Naive thymus-derived CD4-positive, alpha-beta T cell (primary cell): Measurements from ENCODE around the gene RPS25. TPM values are rescaled to one million over a fixed set of nuclear protein-coding genes. Genes with fewer than 3 reads are reported as not detected.

ENCODE experiments used
- microRNA-seq: library from miRNA; unstranded; fragments of <30 nt; microRNA quantifications from one replicate; pipeline ENCODE4 v1.2.0, GENCODE V29; 2022; ENCODE audit warnings: borderline microRNAs expressed
- polyA plus RNA-seq, 2 donors: library from polyadenylated mRNA; unstranded; fragments of 300-500 nt; fragmentation: Illumina TruSeq; gene quantifications; one replicate each; pipeline ENCODE4 v1.2.3, GENCODE V29; 2021
- total RNA-seq, 6 experiments: library from RNA in 5 of 6; stranded (reverse) in 5 of 6; gene quantifications; 1 replicate in 5 of 6; 2 replicates in 1 of 6; pipeline ENCODE4 v1.2.3 and lab custom pipeline; 2021 to 2026

The RPS25 gene
- total and polyA plus RNA-seq, 7 experiments from 2014 or later: 1,535 to 6,094 (median 2,866) TPM

Small RNA genes within 50 kb of the gene (microRNA-seq; reads per million reads assigned to microRNA genes)
- not detected for gene MIR3656

Other genes starting within 250 kb of the RPS25 start
- gene DDX6, start 227.2 kb downstream of the RPS25 start, total RNA-seq: 100 to 1,000 TPM; 154 to 346 (median 272) TPM
- 100 to 1,000 TPM; 118 to 142 TPM for gene DDX6, start 227.2 kb downstream of the RPS25 start, polyA plus RNA-seq
- 1 to 10 TPM in 4 of 5 experiments, under 1 TPM in 1; 0.41 to 2.9 (median 2.1) TPM for gene CXCR5, start 134.5 kb downstream of the RPS25 start, total RNA-seq
- gene CXCR5, start 134.5 kb downstream of the RPS25 start, polyA plus RNA-seq: 1 to 10 TPM in 1 of 2 donors, under 1 TPM in 1; 0.60 to 1.1 TPM
- gene BCL9L, start 92.4 kb downstream of the RPS25 start, total RNA-seq: 100 to 1,000 TPM in 4 of 5 experiments, 10 to 100 TPM in 1; 67.8 to 269 (median 266) TPM
- 1 to 10 TPM; 6.7 to 7.2 TPM for gene BCL9L, start 92.4 kb downstream of the RPS25 start, polyA plus RNA-seq
- under 1 TPM in 1 of 5 experiments, not detected in 4; 0.24 TPM for gene UPK2, start 62.0 kb downstream of the RPS25 start, total RNA-seq
- gene UPK2, start 62.0 kb downstream of the RPS25 start, polyA plus RNA-seq: under 1 TPM in 1 of 2 donors, not detected in 1; 0.51 TPM
- gene FOXR1, start 46.6 kb downstream of the RPS25 start, total RNA-seq: not detected
- not detected for gene FOXR1, start 46.6 kb downstream of the RPS25 start, polyA plus RNA-seq
- 100 to 1,000 TPM in 4 of 5 experiments, 10 to 100 TPM in 1; 53.5 to 136 (median 109) TPM for gene CENATAC, start 20.2 kb downstream of the RPS25 start, total RNA-seq
- gene CENATAC, start 20.2 kb downstream of the RPS25 start, polyA plus RNA-seq: 10 to 100 TPM in 1 of 2 donors, 1 to 10 TPM in 1; 8.4 to 13.5 TPM
- gene TRAPPC4, start 423 bp upstream of the RPS25 start, total RNA-seq: 10 to 100 TPM; 70.7 to 80.3 (median 77.8) TPM
- 100 to 1,000 TPM in 1 of 2 donors, 10 to 100 TPM in 1; 82.1 to 123 TPM for gene TRAPPC4, start 423 bp upstream of the RPS25 start, polyA plus RNA-seq
- 10 to 100 TPM in 3 of 5 experiments, 1 to 10 TPM in 2; 7.1 to 20.8 (median 14.6) TPM for gene SLC37A4, start 12.5 kb upstream of the RPS25 start, total RNA-seq
- 10 to 100 TPM; 10.6 to 13.1 TPM for gene SLC37A4, start 12.5 kb upstream of the RPS25 start, polyA plus RNA-seq
- gene HYOU1, start 38.9 kb upstream of the RPS25 start, total RNA-seq: 100 to 1,000 TPM in 3 of 5 experiments, 10 to 100 TPM in 2; 77.8 to 198 (median 110) TPM
- gene HYOU1, start 38.9 kb upstream of the RPS25 start, polyA plus RNA-seq: 10 to 100 TPM; 11.3 to 18.3 TPM
- 10 to 100 TPM; 39.0 to 73.9 (median 57.1) TPM for gene VPS11, start 49.5 kb upstream of the RPS25 start, total RNA-seq
- gene VPS11, start 49.5 kb upstream of the RPS25 start, polyA plus RNA-seq: 10 to 100 TPM; 40.3 to 72.1 TPM
- gene HMBS, start 66.5 kb upstream of the RPS25 start, total RNA-seq: 10 to 100 TPM in 1 of 5 experiments, 1 to 10 TPM in 4; 6.7 to 25.4 (median 7.7) TPM
- 10 to 100 TPM; 20.8 to 25.3 TPM for gene HMBS, start 66.5 kb upstream of the RPS25 start, polyA plus RNA-seq
- gene DPAGT1, start 83.5 kb upstream of the RPS25 start, total RNA-seq: 10 to 100 TPM; 21.9 to 63.9 (median 37.9) TPM
- gene DPAGT1, start 83.5 kb upstream of the RPS25 start, polyA plus RNA-seq: 10 to 100 TPM; 25.0 to 32.6 TPM
- 10 to 100 TPM; 24.7 to 40.7 (median 36.1) TPM for gene C2CD2L, start 89.0 kb upstream of the RPS25 start, total RNA-seq
- gene C2CD2L, start 89.0 kb upstream of the RPS25 start, polyA plus RNA-seq: 10 to 100 TPM in 1 of 2 donors, 1 to 10 TPM in 1; 2.7 to 10.2 TPM
- 10 to 100 TPM; 30.7 to 79.7 (median 42.7) TPM for gene HINFP, start 103.2 kb upstream of the RPS25 start, total RNA-seq
- 10 to 100 TPM; 14.7 to 24.1 TPM for gene HINFP, start 103.2 kb upstream of the RPS25 start, polyA plus RNA-seq
- gene ABCG4, start 130.7 kb upstream of the RPS25 start, total RNA-seq: under 1 TPM in 1 of 5 experiments, not detected in 4; 0.13 TPM
- not detected for gene ABCG4, start 130.7 kb upstream of the RPS25 start, polyA plus RNA-seq
- gene NLRX1, start 150.4 kb upstream of the RPS25 start, total RNA-seq: 10 to 100 TPM in 2 of 5 experiments, 1 to 10 TPM in 3; 8.3 to 19.5 (median 9.8) TPM
- gene NLRX1, start 150.4 kb upstream of the RPS25 start, polyA plus RNA-seq: 10 to 100 TPM in 1 of 2 donors, 1 to 10 TPM in 1; 6.5 to 10.6 TPM
- gene NHERF4, start 167.1 kb upstream of the RPS25 start, total RNA-seq: 1 to 10 TPM in 3 of 5 experiments, under 1 TPM in 2; 0.19 to 2.2 (median 1.2) TPM
- gene NHERF4, start 167.1 kb upstream of the RPS25 start, polyA plus RNA-seq: not detected
- gene CBL, start 188.0 kb upstream of the RPS25 start, total RNA-seq: 10 to 100 TPM; 37.0 to 51.8 (median 40.5) TPM
- gene CBL, start 188.0 kb upstream of the RPS25 start, polyA plus RNA-seq: 10 to 100 TPM; 17.5 to 18.0 TPM